Peyer's patch (tissue), 4 donors: ENCODE measurements around the gene TOMM5.

Source experiments
- POLR2A ChIP-seq, 2 donors: fragments of 450-650 bp; IDR thresholded peaks; one replicate each; pipeline ENCODE4 v1.5.1; 2017; ENCODE audit warnings: antibody characterized with exemption in 2 of 2, mild to moderate bottlenecking in 2 of 2, moderate library complexity in 2 of 2
- TF ChIP-seq, protein P1 (sequence below), 6 experiments: fragments of 450-650 bp in 4 of 6; fragments of 200-600 bp in 2 of 6; sonication (generic) in 1 of 6; IDR thresholded peaks; one replicate each; pipeline ENCODE4 v1.5.1; 2017 to 2019; ENCODE audit warnings: antibody characterized with exemption in 6 of 6, mild to moderate bottlenecking in 3 of 6, moderate library complexity in 1 of 6

DNA sequence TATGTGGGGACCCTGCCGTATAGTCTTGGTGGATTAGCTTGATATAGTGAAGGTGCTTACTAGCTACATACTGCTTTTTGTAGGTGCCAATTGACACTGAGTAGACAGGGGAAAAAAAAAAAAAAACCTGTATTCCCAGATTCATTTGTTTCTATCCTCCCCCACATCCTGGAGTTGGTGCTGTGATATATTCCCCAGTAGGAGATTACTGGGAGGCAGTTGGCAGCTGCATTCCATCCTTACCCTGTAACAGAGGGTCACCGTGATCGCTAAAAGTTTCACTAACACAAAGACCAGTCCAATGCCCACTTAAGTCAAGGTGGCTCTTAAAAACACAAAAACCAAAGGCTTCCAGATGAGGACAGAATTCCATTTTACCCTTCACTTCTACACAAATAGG lies 27.4 kb upstream of the TOMM5 start:
- TF ChIP-seq, protein P1, sequence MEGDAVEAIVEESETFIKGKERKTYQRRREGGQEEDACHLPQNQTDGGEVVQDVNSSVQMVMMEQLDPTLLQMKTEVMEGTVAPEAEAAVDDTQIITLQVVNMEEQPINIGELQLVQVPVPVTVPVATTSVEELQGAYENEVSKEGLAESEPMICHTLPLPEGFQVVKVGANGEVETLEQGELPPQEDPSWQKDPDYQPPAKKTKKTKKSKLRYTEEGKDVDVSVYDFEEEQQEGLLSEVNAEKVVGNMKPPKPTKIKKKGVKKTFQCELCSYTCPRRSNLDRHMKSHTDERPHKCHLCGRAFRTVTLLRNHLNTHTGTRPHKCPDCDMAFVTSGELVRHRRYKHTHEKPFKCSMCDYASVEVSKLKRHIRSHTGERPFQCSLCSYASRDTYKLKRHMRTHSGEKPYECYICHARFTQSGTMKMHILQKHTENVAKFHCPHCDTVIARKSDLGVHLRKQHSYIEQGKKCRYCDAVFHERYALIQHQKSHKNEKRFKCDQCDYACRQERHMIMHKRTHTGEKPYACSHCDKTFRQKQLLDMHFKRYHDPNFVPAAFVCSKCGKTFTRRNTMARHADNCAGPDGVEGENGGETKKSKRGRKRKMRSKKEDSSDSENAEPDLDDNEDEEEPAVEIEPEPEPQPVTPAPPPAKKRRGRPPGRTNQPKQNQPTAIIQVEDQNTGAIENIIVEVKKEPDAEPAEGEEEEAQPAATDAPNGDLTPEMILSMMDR (IDR thresholded peaks at IDR 0.05) = no peak
- TF ChIP-seq POLR2A (IDR thresholded peaks at IDR 0.05) = no peak
